HG02840 (cell line): ENCODE results near the gene ST7.

Experiments used
- ATAC-seq: cut with Tn5 transposase; IDR thresholded peaks from one replicate; pipeline ENCODE4 v1.9.1; 2021; ENCODE audit warnings: mild to moderate bottlenecking, moderate library complexity, moderate number of reproducible peaks; ENCODE audit not compliant: unreplicated experiment, low FRiP score

ST7 gene

GRCh38 chr7:117139397-117139984 lies 186.2 kb downstream of the ST7 start:
- no peak for ATAC-seq

GRCh38 chr7:117140921-117141320 lies 187.6 kb downstream of the ST7 start:
- no peak for ATAC-seq

GRCh38 chr7:117143066-117143465 lies 189.8 kb downstream of the ST7 start:
- ATAC-seq = no peak

GRCh38 chr7:117143580-117143979 lies 190.3 kb downstream of the ST7 start:
- no peak for ATAC-seq

- ATAC-seq = no peak
Observed at GRCh38 chr7:117145333-117145732, 192.0 kb downstream of the ST7 start.

- no peak for ATAC-seq
Observed at GRCh38 chr7:117146059-117146458, 192.8 kb downstream of the ST7 start.

- ATAC-seq = no peak
Observed at GRCh38 chr7:117146511-117146910, 193.2 kb downstream of the ST7 start.

- no peak for ATAC-seq
Observed at GRCh38 chr7:117148971-117149370, 195.7 kb downstream of the ST7 start.

- ATAC-seq = no peak
Observed at GRCh38 chr7:117149692-117150091, 196.4 kb downstream of the ST7 start.

- no peak for ATAC-seq
Observed at GRCh38 chr7:117152213-117153007, 199.1 kb downstream of the ST7 start.

GRCh38 chr7:117153016-117153545 lies 199.8 kb downstream of the ST7 start:
- no peak for ATAC-seq

- no peak for ATAC-seq
Observed at GRCh38 chr7:117154721-117155120, 201.4 kb downstream of the ST7 start.

GRCh38 chr7:117155694-117156093 lies 202.4 kb downstream of the ST7 start:
- ATAC-seq = no peak

GRCh38 chr7:117157241-117158209 lies 204.2 kb downstream of the ST7 start:
- no peak for ATAC-seq

GRCh38 chr7:117158941-117159697 lies 205.8 kb downstream of the ST7 start:
- no peak for ATAC-seq

GRCh38 chr7:117163101-117163500 lies 209.8 kb downstream of the ST7 start:
- ATAC-seq = no peak

GRCh38 chr7:117164620-117165019 lies 211.3 kb downstream of the ST7 start:
- no peak for ATAC-seq

- ATAC-seq = no peak
Observed at GRCh38 chr7:117165656-117166055, 212.4 kb downstream of the ST7 start.

GRCh38 chr7:117169907-117170306 lies 216.6 kb downstream of the ST7 start:
- no peak for ATAC-seq

GRCh38 chr7:117171106-117171505 lies 217.8 kb downstream of the ST7 start:
- no peak for ATAC-seq
